ENCODE results near the gene MED12L.

Gene MED12L

DNA sequence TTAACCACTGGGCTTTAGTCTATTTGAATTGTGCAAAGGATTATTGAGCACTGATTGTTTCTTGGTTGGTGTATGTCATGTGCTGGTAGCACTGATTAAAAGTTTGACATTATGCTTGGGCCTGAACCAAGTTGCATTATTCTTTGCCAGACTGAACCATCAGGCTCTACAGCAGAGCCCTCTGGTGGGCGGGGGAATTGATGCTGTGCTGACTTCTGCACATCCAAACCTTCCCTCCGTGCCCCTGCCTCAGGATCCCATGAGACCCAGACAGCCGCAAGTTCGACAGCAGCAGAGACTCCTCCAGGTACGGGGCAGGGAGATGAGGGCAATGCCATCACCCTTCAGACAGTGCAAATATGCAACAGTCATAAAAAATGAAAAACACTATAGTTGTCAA, 327.5 kb downstream of the MED12L start:
- no peak for DNase-seq (ENCODE audit: low read depth, low spot score)

DNA sequence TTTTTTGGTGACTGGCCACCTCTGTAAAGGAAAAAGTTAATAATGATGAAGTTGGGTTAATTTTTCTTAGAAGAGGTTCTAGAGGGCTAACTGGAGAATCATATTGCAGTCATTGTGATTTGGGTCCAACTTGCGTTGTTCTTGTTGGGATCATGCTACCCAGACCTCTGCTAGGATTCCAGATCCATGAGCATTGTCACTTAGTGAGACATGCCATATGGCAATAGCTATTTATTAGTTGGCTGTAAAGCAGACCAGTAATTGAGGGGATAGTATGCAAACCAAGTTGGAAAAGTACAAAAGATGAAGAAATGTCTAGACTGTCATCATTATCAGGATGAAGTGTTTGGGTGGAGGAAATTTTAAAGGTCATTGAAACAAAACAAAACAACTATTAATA, 329.8 kb downstream of the MED12L start:
- no peak for DNase-seq (ENCODE audit: low read depth, low spot score)

DNA sequence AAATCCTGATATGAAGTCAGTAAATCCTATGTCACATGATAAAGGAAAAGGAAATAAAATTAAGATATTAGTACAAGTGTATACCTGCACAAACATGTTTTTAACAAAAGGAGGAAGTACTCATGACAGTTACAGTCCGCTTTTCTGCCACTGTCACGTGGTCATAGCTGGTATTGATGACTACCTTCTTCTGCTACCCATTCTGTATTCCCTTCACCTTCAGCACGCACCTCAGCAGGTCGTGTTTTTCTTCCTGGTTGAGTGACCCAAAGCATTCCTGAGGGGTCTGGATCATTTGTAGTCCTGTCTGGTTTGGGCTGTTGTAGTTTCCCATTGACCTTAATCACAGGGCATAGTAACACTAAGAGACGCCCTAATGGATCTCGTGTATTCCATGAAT, 334.3 kb downstream of the MED12L start:
- no peak for DNase-seq (ENCODE audit: low read depth, low spot score)

DNA sequence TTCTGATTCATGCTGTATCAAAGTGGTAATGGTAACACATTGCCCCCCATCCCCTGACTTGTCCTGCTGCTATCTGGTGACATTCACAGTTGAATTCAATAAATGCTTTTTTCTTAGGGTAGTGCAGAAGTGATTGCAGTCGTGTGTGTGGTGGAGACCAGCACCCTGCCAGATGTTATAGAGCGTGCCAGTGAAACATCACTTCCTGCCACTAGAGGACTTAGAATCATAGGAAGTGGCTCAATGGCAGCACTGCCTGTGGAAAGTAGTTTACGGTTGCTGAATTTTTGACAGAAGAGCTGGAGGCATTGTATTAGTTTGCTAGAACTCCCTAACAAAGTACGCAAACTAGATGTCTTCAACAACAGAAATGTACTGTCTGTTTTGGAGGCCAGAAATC, 336.5 kb downstream of the MED12L start:
- no peak for DNase-seq (ENCODE audit: low read depth, low spot score)

DNA sequence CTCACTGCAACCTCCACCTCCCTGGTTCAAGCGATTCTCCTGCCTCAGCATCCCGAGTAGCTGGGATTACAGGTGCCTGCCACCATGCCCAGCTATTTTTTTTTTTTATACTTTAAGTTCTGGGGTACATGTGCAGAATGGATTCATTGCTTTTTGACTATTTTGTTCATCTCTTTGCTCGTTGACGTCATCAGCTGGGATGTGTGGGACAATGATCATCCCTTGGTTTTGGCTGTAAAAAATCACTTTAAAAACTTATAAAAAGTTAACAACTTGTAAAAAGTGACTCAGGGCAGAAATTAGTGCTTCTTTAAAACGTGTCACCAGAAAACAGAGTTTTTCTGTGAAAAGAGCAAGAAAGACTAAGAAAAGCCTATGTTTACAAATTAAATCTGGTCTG, 337.6 kb downstream of the MED12L start:
- DNase-seq (ENCODE audit: low read depth, low spot score): no peak

DNA sequence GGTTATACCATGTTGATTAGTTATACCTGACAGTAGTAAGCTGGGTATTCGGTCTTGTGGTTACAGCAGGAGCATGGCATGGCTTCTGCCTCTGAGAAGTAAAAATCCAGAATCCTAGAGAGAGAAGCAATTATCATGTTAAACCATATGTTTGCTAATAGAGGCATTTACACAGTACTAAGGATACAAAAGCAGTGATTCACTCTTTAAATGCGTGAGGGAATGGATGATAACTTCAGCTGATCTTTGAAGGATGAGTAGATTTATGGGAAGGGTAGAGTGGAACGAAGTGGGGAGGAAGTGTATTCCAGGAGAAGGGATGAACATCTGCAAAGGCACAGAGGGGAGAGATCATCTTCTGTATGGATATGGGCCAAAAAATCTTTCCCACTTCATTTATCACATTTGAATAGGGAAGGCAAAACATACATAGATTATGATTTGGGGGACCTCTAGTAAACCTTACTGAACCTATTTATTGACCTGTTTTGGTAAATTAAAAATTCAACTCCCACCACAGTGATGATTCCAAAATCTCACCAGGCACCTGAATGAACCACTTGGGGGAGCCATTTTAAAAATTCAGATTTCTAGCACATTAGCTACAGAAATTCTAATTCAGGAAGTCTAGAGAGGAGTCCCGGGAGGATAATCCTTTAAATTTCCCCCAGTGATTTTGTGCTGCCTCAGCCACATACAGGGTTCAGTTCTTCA, 340.3 kb downstream of the MED12L start:
- DNase-seq (ENCODE audit: low read depth, low spot score): no peak

DNA sequence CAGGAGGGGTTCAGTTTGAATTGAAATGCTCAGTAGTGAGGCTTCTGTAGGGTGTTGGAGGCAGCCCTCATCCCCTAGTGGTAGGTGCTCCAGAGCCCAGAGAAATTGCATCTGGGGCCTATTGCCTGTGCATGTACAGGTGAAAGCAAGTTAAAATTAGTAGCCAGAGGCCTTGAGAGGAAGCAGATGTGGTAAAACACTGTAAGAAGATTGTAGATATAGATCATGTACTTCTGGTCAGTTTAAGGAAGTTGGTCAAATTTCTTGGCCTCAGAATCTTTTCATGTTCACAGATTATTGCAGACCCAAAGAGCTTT, 340.8 kb downstream of the MED12L start:
- no peak for DNase-seq (ENCODE audit: low read depth, low spot score)

DNA sequence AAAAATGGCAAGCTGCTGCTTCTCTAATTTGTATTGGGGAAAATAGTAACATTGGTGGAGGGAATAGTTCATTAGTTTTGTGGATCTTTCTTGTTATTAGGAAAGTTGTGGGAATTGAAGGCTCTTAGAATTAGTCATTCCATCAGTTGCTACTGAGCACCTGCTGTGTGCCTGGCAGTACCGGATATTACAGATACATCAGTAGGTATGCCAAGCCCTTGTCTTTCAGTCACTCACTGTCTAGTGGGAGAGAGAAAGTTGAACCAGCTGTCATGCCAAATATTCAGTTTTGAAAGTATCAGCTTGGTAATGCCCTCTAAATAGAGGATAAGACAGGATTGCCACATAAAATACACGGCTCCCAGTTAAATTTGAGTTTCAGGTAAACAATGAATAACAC, 342.9 kb downstream of the MED12L start:
- no peak for DNase-seq (ENCODE audit: low read depth, low spot score)

DNA sequence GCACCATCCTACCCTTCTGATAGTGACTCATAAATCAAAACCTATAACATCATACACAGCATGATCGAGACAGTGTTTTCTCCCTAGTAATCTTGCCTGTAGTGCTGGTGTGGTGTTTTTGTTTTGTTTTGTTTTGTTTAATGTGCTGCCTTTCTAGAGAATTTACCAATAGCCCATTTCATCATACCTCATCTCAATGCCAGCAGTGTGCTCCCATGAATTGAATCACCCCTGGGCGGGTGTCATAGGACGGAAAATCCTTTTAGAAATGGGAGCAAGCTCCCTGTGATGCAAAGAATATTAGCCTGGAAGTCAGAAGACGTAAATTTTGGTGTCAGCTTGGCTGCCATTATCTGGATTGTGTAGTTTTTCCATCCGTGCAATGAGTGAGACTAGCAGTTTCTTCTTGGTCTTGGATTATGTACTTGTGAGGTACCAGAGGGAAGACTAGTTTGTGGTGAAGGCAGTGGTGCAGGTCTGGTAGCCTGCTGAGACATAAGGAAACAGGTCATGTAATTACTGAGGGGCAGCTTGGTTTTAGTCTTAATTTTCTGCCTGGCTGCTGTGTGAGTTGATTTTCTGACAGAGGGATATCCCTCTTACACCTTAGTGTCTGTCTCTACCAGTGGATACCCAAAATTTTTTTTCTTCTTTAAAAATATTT, 345.5 kb downstream of the MED12L start:
- DNase-seq (ENCODE audit: low read depth, low spot score): no peak

DNA sequence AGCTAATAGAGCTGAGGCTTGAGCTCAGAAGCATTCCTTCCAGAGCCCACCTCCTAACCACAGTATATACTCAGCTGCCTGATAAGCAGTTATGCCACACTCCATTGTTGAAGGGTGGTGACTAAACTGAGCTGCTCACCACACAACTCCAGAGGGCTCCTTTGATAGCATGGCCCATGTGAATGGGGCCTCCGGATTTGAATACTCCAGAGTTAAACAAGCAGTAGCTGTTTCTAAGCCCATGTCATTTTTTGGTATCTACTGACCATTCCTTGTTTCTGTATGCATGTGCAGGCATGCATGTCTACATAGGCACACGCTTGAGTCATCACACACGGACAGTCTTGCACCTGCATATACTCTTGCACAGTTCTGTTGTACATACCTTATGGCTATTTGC, 346.5 kb downstream of the MED12L start:
- no peak for DNase-seq (ENCODE audit: low read depth, low spot score)

DNA sequence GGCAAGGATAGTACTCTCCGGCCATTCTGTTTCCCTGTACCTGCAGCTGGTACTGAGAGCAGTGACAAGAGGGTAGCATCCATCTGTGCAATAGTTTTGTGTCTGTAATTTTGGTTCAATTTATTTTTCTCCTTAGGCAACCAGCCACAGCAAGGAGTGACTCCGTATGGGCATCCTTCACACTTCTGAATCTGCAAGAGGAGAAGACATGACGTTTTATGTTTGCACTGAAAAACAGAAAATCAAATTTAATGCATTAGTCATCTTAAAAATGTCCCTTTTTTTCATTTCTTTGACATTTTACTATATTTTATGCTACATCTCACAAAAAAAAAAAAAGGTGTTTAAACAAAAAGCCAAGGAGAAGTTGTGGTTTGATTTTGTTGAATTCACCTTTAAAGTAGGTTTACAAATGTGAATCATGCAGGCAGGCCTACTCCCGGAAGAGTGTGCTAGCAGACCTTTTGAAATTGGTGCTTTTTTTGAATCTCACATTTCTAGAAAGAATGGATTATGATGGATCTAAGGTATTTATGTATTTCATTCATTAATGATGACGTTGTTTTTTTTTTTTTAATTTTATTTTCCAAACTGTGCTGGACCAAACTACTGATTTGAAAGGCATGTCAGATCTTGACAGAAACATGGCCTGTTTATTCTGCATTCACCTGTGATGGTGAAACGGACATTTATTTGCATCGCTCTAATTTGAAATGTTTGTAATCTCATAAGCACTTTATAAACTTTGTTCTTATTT, 347.3 kb downstream of the MED12L start:
- no peak for DNase-seq (ENCODE audit: low read depth, low spot score)

DNA sequence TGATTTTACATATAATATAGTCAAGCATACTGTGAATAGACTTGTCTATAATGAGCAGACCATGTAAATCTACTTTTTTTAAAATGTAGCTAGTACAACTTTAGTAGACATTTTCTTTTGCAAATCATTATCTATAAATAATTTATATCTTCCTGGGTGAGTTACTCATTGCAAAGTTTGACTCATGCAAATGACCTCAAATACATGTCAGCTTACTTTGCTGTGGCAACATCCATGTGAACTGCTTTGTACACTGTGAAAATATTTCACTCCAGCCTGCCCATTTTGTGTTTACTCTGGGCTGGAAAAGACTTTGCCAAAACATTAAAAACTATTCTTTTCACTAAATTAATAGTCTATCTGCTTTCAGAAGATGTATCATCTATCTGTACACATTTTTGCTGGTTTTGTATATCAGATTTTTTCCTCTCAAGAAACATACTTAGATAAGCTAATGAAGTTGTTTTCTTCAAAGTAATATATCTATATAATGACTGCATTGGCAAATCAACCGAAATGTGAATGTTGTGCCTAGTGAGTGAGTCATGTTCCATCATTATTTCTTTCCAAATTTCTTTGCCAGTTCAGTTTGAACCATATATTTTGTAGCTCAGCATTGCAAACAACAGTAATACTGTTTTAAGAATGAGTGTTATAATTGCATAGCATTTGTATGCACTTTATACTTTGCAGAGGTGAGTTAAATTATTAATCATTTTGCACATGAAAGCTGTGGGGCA, 348.9 kb downstream of the MED12L start:
- DNase-seq (ENCODE audit: low read depth, low spot score): no peak

DNA sequence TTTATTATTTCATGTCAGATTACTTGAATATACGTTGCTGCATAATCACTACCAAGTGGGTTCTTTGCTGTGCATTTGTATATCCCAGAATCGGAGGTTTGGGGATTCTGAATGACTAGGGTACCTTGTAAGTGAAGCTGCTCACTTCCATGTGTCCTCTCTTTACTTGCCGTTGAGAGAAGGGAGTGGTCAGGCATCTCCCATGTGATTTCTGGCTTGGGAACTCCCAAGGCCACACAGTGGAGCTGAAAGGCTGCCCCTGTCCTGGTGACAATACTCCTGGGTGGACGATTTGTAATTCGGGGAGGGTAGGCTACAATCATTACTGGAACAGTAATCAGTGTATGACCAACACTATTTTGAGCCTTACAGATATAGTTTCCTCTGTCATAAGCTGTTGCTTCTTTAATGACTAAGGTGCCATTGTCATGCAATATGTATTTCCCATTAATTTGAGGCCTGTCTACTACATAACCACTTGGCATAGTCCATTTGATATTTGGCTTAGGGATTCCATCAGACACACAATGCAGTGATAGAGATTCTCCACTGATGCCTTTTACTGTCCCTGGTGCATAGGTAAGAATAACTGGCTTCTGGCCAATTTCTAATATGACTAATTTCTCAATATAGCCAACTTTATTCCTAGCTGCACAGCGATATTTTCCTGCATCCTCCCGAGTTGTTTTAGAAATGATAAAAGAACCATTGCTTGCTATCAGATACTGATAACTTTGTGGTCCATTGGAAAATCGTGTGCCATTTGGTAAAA, 351.4 kb downstream of the MED12L start:
- DNase-seq (ENCODE audit: low read depth, low spot score): no peak

DNA sequence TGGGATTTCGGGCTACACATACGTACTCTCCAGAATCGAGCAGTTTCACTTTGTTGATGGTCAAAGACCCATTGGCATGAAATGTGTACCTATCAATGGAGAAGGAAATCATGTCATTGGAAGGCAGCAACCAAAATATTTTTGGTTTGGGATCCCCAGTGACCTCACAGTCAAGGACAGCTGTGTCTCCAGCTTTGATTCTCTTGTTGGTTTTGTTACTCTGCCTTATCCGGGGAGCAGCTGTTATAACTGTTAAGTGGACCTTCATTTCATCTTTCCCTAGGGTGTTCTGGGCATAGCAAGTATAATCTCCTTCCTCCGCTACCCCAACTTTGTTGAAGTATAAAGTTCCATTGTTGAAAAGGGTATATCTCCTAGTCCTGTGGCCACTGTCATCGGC, 352.4 kb downstream of the MED12L start:
- no peak for DNase-seq (ENCODE audit: low read depth, low spot score)

DNA sequence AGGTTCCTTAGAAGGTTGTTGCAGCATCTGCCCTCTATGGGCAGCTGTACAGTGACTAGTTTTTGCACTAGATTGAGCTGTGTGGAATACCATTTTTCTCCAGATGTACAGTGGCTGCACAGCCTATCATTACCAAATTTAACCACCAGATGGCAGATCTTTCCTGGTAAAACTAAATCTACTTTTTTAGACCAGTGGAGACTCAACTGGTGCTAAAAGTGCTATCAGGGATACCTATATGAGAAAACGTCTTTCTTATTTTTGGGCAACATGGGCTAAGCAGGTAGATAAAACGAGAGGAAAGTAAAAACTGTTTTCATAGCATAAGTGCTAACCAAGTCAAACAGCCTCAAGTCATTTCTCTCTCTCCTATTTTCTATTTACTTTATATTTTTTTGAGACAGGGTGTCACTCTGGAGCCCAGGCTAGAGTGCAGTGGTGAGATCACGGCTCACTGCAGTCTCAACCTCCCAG, 354.2 kb downstream of the MED12L start:
- DNase-seq (ENCODE audit: low read depth, low spot score): no peak

DNA sequence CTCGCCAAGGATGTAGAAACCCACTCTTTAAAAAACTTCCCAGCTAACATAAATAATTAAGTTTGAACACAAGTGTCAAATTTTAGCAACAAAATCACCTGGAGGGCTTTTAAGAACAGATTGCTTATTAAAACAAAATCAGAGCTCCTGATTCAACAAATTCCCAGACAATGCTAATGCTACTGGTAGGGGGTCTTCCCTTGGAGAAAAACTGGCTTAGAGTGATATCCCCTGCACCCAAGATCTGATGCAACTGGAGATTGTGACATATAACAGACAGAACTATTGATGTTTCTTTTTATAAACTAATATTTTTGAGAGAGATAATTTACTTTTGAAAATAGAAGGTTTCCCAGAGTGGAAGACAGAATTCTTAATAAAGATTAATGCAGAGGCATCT, 355.5 kb downstream of the MED12L start:
- no peak for DNase-seq (ENCODE audit: low read depth, low spot score)

DNA sequence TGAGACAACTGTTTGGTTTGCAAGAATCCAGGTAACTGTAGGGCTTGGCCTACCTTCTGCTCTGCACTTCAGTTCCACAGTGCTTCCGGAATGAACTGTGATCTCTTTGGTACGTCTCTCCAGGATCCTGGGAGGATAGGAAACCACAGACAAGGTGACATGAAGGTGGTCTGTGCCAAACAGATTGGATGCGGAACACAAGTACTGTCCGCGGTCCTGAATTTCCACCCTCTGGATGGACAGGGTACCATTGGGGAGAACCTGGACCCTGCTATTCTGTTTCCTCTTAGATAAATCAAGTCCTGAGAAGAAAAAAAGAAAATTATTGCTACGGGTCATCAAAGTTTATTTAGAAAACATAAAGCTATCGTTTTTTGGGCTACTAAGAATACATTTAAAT, 358.1 kb downstream of the MED12L start:
- no peak for DNase-seq (ENCODE audit: low read depth, low spot score)

DNA sequence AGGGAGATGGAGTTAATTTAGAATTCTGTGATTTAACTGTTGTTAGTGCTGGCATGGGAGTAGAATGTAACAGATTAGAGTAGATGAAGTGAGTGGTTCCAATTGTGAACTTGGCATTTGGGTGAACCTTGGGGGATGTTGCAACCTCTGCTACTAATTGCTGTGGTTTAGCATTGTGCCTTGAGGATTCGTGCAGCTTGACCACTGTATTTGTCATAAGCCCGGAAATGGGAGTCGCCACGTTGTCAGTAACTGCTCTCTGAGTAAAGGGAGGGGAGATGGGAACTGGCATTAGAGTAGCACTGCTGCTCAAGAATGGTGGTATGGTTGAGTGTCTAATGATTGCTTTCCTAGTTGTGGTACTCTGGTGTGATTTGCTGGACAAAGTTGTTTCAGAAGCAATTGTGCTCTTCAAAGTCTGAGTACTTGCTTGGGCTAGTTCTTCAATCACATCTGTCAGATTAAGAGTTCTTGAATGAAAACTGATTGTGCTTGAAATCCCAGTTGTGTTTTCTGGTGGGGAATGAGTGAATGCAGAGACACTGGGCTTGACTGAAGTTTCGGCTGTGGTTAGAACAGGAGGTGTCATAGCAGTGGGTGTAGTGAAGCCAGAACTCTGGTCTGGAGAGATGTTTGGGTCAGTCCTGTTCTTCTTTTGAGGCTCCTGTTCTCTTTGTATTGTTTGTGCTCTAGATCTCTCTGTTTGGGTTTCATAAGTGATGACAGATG, 360.0 kb downstream of the MED12L start:
- no peak for DNase-seq (ENCODE audit: low read depth, low spot score)

DNA sequence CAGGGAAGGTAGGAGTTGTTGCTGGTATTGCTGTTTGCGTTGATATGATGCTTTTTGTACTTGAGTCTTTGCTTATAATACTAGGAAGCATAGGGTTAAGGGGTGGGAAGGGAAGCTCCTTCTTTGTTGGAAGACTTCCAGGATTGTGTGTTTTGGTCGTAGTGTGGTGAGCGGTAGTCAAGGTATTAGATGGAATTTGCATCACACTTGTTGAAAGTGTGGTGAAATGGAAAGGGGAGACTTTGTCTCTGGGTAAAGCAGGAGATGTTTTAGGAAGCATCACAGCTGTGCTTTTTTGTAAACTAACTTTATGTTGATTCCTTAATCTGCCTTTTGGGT, 360.5 kb downstream of the MED12L start:
- DNase-seq (ENCODE audit: low read depth, low spot score): no peak

DNA sequence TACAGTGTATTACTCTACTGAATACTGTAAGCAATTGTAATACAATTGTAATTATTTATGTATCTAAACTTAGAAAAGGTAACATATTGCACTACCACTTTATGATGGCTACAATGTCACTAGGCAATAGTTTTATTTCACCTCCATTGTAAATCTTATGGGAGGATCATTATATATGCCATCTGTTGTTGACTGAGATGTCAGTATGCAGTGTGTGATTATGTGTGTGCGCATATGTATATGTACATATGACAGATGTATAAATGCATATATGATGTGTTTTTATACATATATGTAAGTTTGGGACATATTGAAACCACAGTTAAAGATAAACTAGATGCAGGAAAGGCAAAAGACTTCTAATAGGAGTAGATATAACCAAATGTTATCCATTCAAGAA, 366.9 kb downstream of the MED12L start:
- DNase-seq (ENCODE audit: low read depth, low spot score): no peak

DNA sequence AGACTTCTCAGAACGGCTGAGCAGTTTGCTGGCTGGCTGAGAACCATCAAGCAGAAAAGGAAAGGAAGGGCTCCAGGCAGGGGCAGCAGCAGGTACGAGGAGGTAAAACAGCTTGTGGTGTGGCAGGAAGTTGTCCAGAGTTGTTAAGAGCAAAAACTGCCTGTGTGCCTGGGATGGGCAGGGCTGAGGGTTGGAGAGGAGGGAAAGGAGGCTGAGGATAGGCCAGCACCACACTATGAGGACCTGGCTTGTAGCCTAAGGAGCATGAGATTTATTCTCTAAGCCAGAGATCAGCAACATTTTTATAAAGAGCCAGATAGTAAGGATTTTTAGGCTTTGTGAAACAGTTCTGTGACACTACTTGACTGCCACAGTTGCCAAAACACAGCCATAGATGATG, 367.4 kb downstream of the MED12L start:
- no peak for DNase-seq (ENCODE audit: low read depth, low spot score)
